VCaP (cell line): ENCODE data around the gene ETFB.

Experiments used
- H3K27ac ChIP-seq: fragments of 450-650 bp; 2 replicates; pipeline ENCODE4 v1.5.1; 2017
- TF ChIP-seq, protein P1 (sequence below): fragments of 450-650 bp; conservative IDR thresholded peaks from 2 replicates; pipeline ENCODE4 v1.5.1; 2017; ENCODE audit warnings: mild to moderate bottlenecking, moderate library complexity

ETFB gene

DNA sequence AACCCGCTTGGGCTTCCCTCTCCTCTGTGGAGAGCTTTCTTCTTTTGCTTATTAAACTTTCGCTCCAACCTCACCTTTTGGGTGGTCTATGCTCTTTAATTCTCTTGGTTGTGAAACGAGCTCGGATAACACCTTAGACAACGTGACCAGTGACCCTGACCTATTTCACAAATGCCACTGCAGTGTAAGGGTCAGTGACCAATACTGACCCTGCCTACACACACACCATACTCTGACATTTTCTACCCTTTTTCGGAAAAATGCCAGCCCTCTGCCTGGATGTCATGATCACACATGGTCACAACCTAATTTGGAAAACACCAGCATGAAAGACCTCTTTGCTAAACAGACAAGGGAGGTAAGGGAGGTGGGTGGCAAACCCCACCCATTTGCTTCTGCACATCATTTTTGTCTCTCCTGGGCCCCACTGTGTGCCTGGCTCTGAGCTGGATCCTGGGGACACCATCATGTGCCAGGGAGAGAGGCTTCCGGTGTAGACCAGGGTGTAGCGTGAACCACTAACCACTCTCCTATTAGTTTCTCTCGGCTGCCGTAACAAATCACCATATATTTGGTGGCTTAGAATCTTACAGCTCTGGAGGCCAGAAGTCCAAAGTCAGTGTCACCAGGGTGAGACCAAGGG is 9.9 kb downstream of the ETFB start:
- no peak overlapping the region for H3K27ac ChIP-seq
- TF ChIP-seq, protein P1, sequence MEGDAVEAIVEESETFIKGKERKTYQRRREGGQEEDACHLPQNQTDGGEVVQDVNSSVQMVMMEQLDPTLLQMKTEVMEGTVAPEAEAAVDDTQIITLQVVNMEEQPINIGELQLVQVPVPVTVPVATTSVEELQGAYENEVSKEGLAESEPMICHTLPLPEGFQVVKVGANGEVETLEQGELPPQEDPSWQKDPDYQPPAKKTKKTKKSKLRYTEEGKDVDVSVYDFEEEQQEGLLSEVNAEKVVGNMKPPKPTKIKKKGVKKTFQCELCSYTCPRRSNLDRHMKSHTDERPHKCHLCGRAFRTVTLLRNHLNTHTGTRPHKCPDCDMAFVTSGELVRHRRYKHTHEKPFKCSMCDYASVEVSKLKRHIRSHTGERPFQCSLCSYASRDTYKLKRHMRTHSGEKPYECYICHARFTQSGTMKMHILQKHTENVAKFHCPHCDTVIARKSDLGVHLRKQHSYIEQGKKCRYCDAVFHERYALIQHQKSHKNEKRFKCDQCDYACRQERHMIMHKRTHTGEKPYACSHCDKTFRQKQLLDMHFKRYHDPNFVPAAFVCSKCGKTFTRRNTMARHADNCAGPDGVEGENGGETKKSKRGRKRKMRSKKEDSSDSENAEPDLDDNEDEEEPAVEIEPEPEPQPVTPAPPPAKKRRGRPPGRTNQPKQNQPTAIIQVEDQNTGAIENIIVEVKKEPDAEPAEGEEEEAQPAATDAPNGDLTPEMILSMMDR: no peak

GRCh38 chr19:51354742-51355148 is 11.4 kb downstream of the ETFB start:
- TF ChIP-seq, protein P1: no peak
- peak overlapping the region; percentile 45 for H3K27ac ChIP-seq

- H3K27ac ChIP-seq: peak overlapping the region; percentile 45
- TF ChIP-seq, protein P1: no peak
These were observed 12.0 kb downstream of the ETFB start for GRCh38 chr19:51354103-51354741.

DNA sequence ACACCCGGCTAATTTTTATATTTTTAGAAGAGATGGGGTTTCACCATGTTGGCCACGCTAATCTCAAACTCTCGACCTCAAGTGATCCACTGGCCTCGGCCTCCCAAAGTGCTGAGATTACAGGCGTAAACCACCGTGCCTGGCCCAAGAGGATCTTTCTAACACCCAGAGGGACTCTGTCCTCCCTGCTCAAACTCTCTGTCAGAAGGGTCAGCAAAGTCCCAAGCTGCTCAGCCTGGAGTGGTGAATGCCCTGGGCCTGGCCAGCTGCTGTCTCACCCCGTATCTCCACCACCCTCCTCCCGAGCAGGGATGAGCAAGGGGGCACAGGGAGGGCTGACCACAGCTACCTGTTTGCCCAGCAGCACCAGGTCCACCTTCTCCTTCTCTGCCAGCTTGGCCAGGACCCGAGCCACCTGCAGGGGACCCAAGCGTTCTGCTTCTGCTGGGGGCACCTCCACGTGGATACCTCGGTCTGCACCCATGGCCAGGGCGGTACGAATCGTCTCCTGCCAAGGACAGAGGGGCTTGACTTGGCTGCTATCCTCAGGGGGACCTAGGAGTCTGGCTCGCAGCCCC is 13.3 kb downstream of the ETFB start:
- TF ChIP-seq, protein P1: no peak
- H3K27ac ChIP-seq: no peak overlapping the region

- TF ChIP-seq, protein P1: no peak
- no peak overlapping the region for H3K27ac ChIP-seq
These were observed 14.8 kb downstream of the ETFB start for GRCh38 chr19:51351266-51351990.

- TF ChIP-seq, protein P1: no peak
- H3K27ac ChIP-seq: no peak overlapping the region
These were observed 18.8 kb downstream of the ETFB start for GRCh38 chr19:51347209-51347928.
